Right lobe of liver (tissue), 6 donors: ENCODE measurements around the gene CNOT4. TPM values are rescaled to one million over a fixed set of nuclear protein-coding genes. Genes with fewer than 3 reads are reported as not detected.
A peak's percentile ranks its signal among the peaks of the same experiment; 100 is the strongest.
"Not testable (repeated sequence)": the region's sequence is repeated elsewhere in the genome, so short reads cannot be mapped to it uniquely, and the experiment has no call there.

ENCODE experiments used
- ATAC-seq, 4 donors: fragments of 200-7000 bp; cut with Tn5 transposase; one replicate each; pipeline ENCODE4 v1.9.1; 2020; ENCODE audit warnings: mild to moderate bottlenecking in 4 of 4, moderate library complexity in 4 of 4
- DNase-seq, 3 donors: peaks; one replicate each; pipeline ENCODE4 v3.0.0-alpha.2; 2020
- H3K27ac ChIP-seq, 3 donors: fragments of 200-600 bp; one replicate each; pipeline ENCODE4 v1.8.0; 2022
- H3K27me3 ChIP-seq, 2 donors: fragments of 200-600 bp; one replicate each; pipeline ENCODE4 v1.8.0; 2022
- H3K36me3 ChIP-seq, 4 donors: fragments of 200-600 bp; sonication (generic) in 1 of 4; one replicate each; pipeline versions ENCODE4 v1.5.1 to v1.8.0; 2017 to 2022; ENCODE audit warnings: control low read depth in 1 of 4
- H3K4me1 ChIP-seq, 4 donors: fragments of 200-600 bp; sonication (generic) in 1 of 4; one replicate each; pipeline versions ENCODE4 v1.5.1 to v1.8.0; 2017 to 2022; ENCODE audit warnings: control low read depth in 1 of 4
- H3K4me3 ChIP-seq, 3 donors: fragments of 200-600 bp; one replicate each; pipeline ENCODE4 v1.8.0; 2022
- H3K9me3 ChIP-seq, 4 donors: fragments of 200-600 bp; sonication (generic) in 1 of 4; one replicate each; pipeline versions ENCODE4 v1.5.1 to v1.8.0; 2017 to 2022; ENCODE audit warnings: control low read depth in 1 of 4
- CTCF ChIP-seq, 4 donors: fragments of 200-600 bp in 3 of 4; fragments of 450-650 bp in 1 of 4; IDR thresholded peaks; one replicate each; pipeline versions ENCODE4 v1.5.1 to v1.8.0; 2016 to 2022; ENCODE audit warnings: antibody characterized with exemption in 4 of 4, mild to moderate bottlenecking in 2 of 4
- POLR2A ChIP-seq: fragments of 450-650 bp; IDR thresholded peaks from one replicate; pipeline ENCODE4 v1.6.1; 2017; ENCODE audit warnings: antibody characterized with exemption, mild to moderate bottlenecking
- WGBS: methylation state at CpG from one replicate; pipeline ENCODE4 v1.1.6; 2018; ENCODE audit warnings: low coverage, low lambda C conversion rate; ENCODE audit not compliant: insufficient coverage; ENCODE audit errors: missing lambda C conversion rate; 5-methylcytosine and 5-hydroxymethylcytosine counted together
- intact Hi-C, 2 donors: fragments of 100-400 bp; cut with DNase I; formaldehyde crosslinking; loops; one replicate each; pipeline versions ENCODE4 v1.11.2 to v1.14.1; 2022
- total RNA-seq, 6 experiments: library from RNA; depleted of rRNA in 2 of 6; stranded (reverse); fragments of >200 nt in 2 of 6; fragmentation: NEBNext Ultra II Directional in 3 of 6; extraction: Animal tissue kit (Norgen Biotek cat#: 25700) in 3 of 6; gene quantifications; one replicate each; pipeline versions ENCODE4 v1.1.0 to v1.2.4, GENCODE V29; 2016 to 2023
- donor health status: DM: no; HTN: yes; CAD: no.
- donor health status: DM: no; HTN: no; CAD: no.
- donor health status: DM: no; HTN: no; CAD: no.
- donor health status: DM: no; HTN: yes; CAD: no.
- donor health status: DM: no; HTN: yes; CAD: no.

The CNOT4 gene
- total RNA-seq, 6 experiments from 2014 or later: 9.1 to 14.1 (median 11.0) TPM

GRCh38 chr7:135508883-135509588, 866 bp downstream of the CNOT4 start:
- H3K9me3 ChIP-seq: no peaks in the 10 kb centered on the region
- intact Hi-C loops: no loop called here
- no peak for TF ChIP-seq POLR2A
- no peak for TF ChIP-seq CTCF (IDR thresholded peaks at IDR 0.05)
- ATAC-seq (peak; percentile 12 to 45 (median 21)), DNase-seq (peak in 1 of 3 donors; percentile 50)
- H3K4me1 ChIP-seq: peaks cover 0 to 21% (median 4%) of the 10 kb centered on the region in 4 donors
- under 1% methylated on average over 17 of the region's 17 CpGs for WGBS
- H3K27ac ChIP-seq: peak overlapping the region; percentile 80 to 89 (median 83)
- no peaks in the 10 kb centered on the region for H3K36me3 ChIP-seq
- peak overlapping the region; percentile 75 to 79 (median 79) for H3K4me3 ChIP-seq
- no peaks in the 10 kb centered on the region for H3K27me3 ChIP-seq

DNA sequence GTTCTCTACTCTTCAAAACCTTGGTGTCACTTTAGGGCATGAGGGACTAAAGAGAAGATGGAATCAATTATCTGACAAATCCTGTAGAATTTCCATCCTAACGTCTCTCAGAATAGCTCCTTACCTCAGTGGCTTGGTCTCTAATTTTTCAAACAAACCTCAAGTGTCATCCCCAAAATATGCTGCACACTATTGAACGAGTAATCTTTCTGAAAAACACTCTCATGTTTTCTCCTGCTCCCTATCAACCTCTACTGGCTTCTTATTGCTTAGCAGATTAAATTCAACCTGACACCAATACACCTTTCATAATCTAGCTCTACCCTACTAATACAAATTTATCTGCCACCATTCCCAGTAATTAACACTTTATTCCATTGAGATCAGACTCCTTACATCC, 8.5 kb downstream of the CNOT4 start:
- ATAC-seq (no peak), DNase-seq (no peak)
- 82% methylated on average over 2 of the region's 2 CpGs for WGBS
- Histone ChIP-seq H3K36me3 (no peaks in the 10 kb centered on the region), H3K9me3 (no peaks in the 10 kb centered on the region), H3K4me1 (peaks cover 0 to 16% (median 0%) of the 10 kb centered on the region in 4 donors), H3K4me3 (no peak overlapping the region), H3K27ac (no peak overlapping the region), H3K27me3 (no peaks in the 10 kb centered on the region)
- intact Hi-C loops: no loop called here
- TF ChIP-seq CTCF (IDR thresholded peaks at IDR 0.05) (no peak), POLR2A (no peak)

DNA sequence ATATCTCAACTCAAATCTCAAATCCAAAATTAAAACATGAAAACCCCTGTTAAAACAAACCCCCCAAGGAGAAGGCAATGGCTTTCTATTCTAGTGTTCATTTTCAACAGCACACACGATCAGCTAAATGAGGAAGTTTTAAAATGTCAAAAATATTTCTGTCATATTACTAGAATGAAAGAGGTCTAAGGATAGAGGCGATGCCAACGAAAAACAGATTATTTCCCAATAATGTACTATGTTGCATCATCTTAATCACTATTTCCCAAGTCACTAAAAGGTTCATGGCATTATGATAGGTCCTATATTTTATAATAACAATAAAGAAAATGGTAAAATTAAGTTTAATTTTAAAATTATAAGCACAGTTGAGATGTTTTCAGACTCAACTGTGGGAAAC, 10.1 kb downstream of the CNOT4 start:
- H3K4me3 ChIP-seq: no peak overlapping the region
- peaks cover 0 to 16% (median 0%) of the 10 kb centered on the region in 4 donors for H3K4me1 ChIP-seq
- ATAC-seq: peak; percentile 61 to 87 (median 86)
- H3K27ac ChIP-seq: no peak overlapping the region
- H3K9me3 ChIP-seq: no peaks in the 10 kb centered on the region
- H3K27me3 ChIP-seq: no peaks in the 10 kb centered on the region
- DNase-seq: no peak
- intact Hi-C loops: no loop called here
- 25% methylated on average over 3 of the region's 3 CpGs for WGBS
- TF ChIP-seq CTCF (IDR thresholded peaks at IDR 0.05) (no peak), POLR2A (no peak)
- no peaks in the 10 kb centered on the region for H3K36me3 ChIP-seq

DNA sequence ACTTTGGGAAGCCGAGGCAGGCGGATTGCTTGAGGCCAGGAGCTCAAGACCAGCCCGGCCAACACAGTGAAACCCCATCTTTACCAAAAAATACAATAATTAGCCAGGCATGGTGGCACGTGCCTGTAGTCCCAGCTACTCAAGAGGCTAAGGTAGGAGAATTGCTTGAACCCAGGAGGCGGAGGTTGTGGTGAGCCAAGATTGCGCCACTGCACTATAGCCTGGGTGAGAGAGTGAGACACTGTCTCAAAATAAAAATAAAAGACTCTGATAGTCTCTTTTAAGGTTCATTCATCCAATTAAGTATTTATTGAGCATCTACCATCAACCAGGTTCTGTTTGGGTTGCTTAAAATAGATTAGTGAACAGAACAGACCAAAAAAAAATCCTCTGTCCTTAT, 12.7 kb downstream of the CNOT4 start:
- not testable (repeated sequence) for H3K27ac ChIP-seq
- 87% methylated on average over 4 of the region's 6 CpGs for WGBS

DNA sequence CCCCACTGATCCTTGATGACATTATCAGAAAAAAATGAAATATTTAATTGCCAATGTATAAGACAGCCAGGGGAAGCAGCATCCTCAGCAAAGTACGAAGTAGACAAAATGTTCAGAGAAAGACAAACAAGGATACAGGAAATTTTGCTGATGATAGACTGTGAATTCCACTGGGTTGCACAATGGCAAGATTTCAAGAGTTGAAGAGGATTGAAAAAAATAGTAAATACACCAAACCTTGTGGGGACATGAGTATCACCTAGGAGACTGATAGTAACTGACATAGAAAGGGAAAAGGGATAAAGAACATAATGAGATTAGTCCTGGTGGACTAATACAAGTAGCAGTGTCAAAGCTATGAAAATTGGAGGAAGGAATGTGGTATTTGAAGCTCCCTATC, 16.5 kb downstream of the CNOT4 start:
- DNase-seq (no peak), ATAC-seq (peak; percentile 33 to 72 (median 60))
- Histone ChIP-seq H3K9me3 (no peaks in the 10 kb centered on the region), H3K4me1 (no peaks in the 10 kb centered on the region), H3K27me3 (no peaks in the 10 kb centered on the region), H3K36me3 (no peaks in the 10 kb centered on the region), H3K27ac (no peak overlapping the region), H3K4me3 (no peak overlapping the region)
- intact Hi-C loops: no loop called here
- TF ChIP-seq POLR2A (no peak), CTCF (IDR thresholded peaks at IDR 0.05) (no peak)
- 14% methylated on average over 1 of the region's 1 CpG for WGBS

More for the DNA sequence above, 12.7 kb downstream of the CNOT4 start:
- DNase-seq, H3K27me3 ChIP-seq, H3K4me3 ChIP-seq, H3K9me3 ChIP-seq, intact Hi-C loops, H3K36me3 ChIP-seq, ATAC-seq: not testable (repeated sequence)
- peaks cover 0 to 16% (median 0%) of the 10 kb centered on the region in 4 donors for H3K4me1 ChIP-seq
